K562 (cell line): Measurements from ENCODE around the gene ATP9A. TPM values are rescaled to one million over a fixed set of nuclear protein-coding genes. Genes with fewer than 3 reads are reported as not detected.

Source experiments
- ATAC-seq: fragments of 200-7000 bp; cut with Tn5 transposase; 3 replicates; pipeline ENCODE4 v1.9.1; 2020; ENCODE audit warnings: moderate library complexity
- BruUV-seq: library from RNA; stranded (reverse); fragments of 400-500 nt; replicated peaks from 2 replicates; lab custom pipeline; 2021; lab: Mats Ljungman, UMichigan
- CTCF ChIA-PET: fragments of 300-600 bp; formaldehyde crosslinking; extraction: SDS; loops from one replicate; lab custom pipeline; 2021; ENCODE audit warnings: low intra/inter-chr PET ratio; lab: Yijun Ruan, JAX
- POLR2A ChIA-PET: fragments of 300-600, 350-650 bp; sonication (Branson Sonifier 250); formaldehyde crosslinking; extraction: SDS; loops from one replicate; lab custom pipeline; 2021; ENCODE audit warnings: antibody characterized with exemption, inconsistent platforms; lab: Yijun Ruan, JAX
- DNase-seq, 4 experiments: peaks; one replicate each; pipeline versions ENCODE4 v3.0.0 to v3.0.0-alpha.2; 2011 to 2018; ENCODE audit warnings: low spot score in 3 of 4, mixed read lengths in 3 of 4; ENCODE audit errors: extremely low read depth in 1 of 4
- FAIRE-seq: peaks from 2 replicates; lab custom pipeline; 2011; peaks lifted over from hg19 to GRCh38; lab: Jason Lieb, UNC
- H2AFZ ChIP-seq: 2 replicates; pipeline ENCODE4 v1.6.0; 2011; ENCODE audit warnings: low read depth, low read length, control low read depth, inconsistent platforms
- H3K27ac ChIP-seq: fragments of 200-600 bp; 3 replicates; pipeline ENCODE4 v1.8.0; 2011; ENCODE audit warnings: low read depth, mild to moderate bottlenecking, control low read depth, inconsistent platforms, low read length, moderate library complexity, mixed read lengths; ENCODE audit errors: extremely low read depth
- H3K27me3 ChIP-seq, 2 experiments: fragments of 300-600 bp in 1 of 2; 2 replicates in 1 of 2; 3 replicates in 1 of 2; pipeline versions ENCODE4 v1.6.0 to v1.8.0; 2011; ENCODE audit warnings: inconsistent platforms in 2 of 2, low read length in 2 of 2, mild to moderate bottlenecking in 1 of 2, mixed read lengths in 1 of 2, moderate library complexity in 1 of 2; ENCODE audit not compliant: control insufficient read depth in 2 of 2, insufficient read depth in 2 of 2
- H3K36me3 ChIP-seq: fragments of 300-600 bp; 3 replicates; pipeline ENCODE4 v1.8.0; 2011; ENCODE audit warnings: mild to moderate bottlenecking, low read length, inconsistent platforms; ENCODE audit not compliant: control insufficient read depth, insufficient read depth
- H3K4me1 ChIP-seq, 2 experiments: fragments of 200-600 bp in 1 of 2; replicated peaks in 1 of 2; 2 replicates in 1 of 2; 3 replicates in 1 of 2; pipeline versions ENCODE4 v1.5.1 to v1.8.0; 2011; ENCODE audit warnings: inconsistent platforms in 2 of 2, low read length in 2 of 2, mild to moderate bottlenecking in 1 of 2, mixed read lengths in 1 of 2, moderate library complexity in 1 of 2; ENCODE audit not compliant: control insufficient read depth in 2 of 2, insufficient read depth in 2 of 2
- H3K4me2 ChIP-seq: 2 replicates; pipeline ENCODE4 v1.6.1; 2011; ENCODE audit warnings: low read length, control low read depth, inconsistent platforms, mixed read lengths; ENCODE audit not compliant: insufficient read depth
- H3K4me3 ChIP-seq: fragments of 200-600 bp; sonication (generic), shearing (Covaris generic); 2 replicates; pipeline ENCODE4 v1.5.1; 2016; ENCODE audit warnings: control low read depth, inconsistent platforms
- H3K79me2 ChIP-seq: fragments of 200-600 bp; 3 replicates; pipeline ENCODE4 v1.8.0; 2011; ENCODE audit warnings: low read length, inconsistent platforms; ENCODE audit not compliant: control insufficient read depth, insufficient read depth
- H3K9ac ChIP-seq, 2 experiments: 2 replicates each; pipeline versions ENCODE4 v1.6.0 to v1.6.1; 2011; ENCODE audit warnings: low read depth in 2 of 2, low read length in 2 of 2, control low read depth in 1 of 2, inconsistent platforms in 1 of 2, mild to moderate bottlenecking in 1 of 2, mixed read lengths in 1 of 2; ENCODE audit not compliant: insufficient read depth in 1 of 2
- H3K9me1 ChIP-seq: one replicate; pipeline ENCODE4 v1.6.0; 2011; ENCODE audit warnings: inconsistent platforms, mild to moderate bottlenecking, low read length, moderate library complexity; ENCODE audit not compliant: control insufficient read depth, insufficient read depth
- H3K9me3 ChIP-seq: replicated peaks from 2 replicates; pipeline ENCODE4 v1.5.1; 2011; ENCODE audit warnings: low read depth, low read length, inconsistent platforms; ENCODE audit not compliant: control insufficient read depth, insufficient read depth
- H4K20me1 ChIP-seq: replicated peaks from 2 replicates; pipeline ENCODE4 v1.6.1; 2011; ENCODE audit warnings: low read length, inconsistent platforms, mixed read lengths; ENCODE audit not compliant: control insufficient read depth, insufficient read depth
- E2F4 ChIP-seq: sonication (generic); formaldehyde crosslinking; IDR thresholded peaks from 2 replicates; pipeline ENCODE4 v1.8.0; 2022; ENCODE audit warnings: mild to moderate bottlenecking, low read depth, missing genetic modification reagents
- GATA2 ChIP-seq: sonication (generic); formaldehyde crosslinking; IDR thresholded peaks from 2 replicates; pipeline ENCODE4 v1.4.0; 2020; ENCODE audit warnings: mild to moderate bottlenecking, missing genetic modification reagents
- KDM2B ChIP-seq: fragments of 250-450 bp; sonication (Bioruptor Pico); IDR thresholded peaks from 2 replicates; pipeline ENCODE4 v1.8.0; 2021; ENCODE audit warnings: mild to moderate bottlenecking, moderate library complexity
- NR2C1 ChIP-seq, 2 experiments: fragments of 450-650 bp; IDR thresholded peaks; 2 replicates each; pipeline ENCODE4 v1.6.1; 2017; ENCODE audit warnings: mild to moderate bottlenecking in 2 of 2, antibody characterized with exemption in 1 of 2, inconsistent platforms in 1 of 2, missing compliant biosample characterization in 1 of 2, missing genetic modification characterization in 1 of 2
- NR2C2 ChIP-seq, 2 experiments: fragments of 200-800 bp in 1 of 2; sonication (Bioruptor generic) in 1 of 2; sonication (generic) in 1 of 2; formaldehyde crosslinking in 1 of 2; IDR thresholded peaks; 2 replicates each; pipeline versions ENCODE4 v1.6.1 to v1.8.0; 2016 to 2022; ENCODE audit warnings: mild to moderate bottlenecking in 1 of 2, missing compliant biosample characterization in 1 of 2, missing genetic modification characterization in 1 of 2, missing genetic modification reagents in 1 of 2
- PHF20 ChIP-seq: fragments of 450-650 bp; IDR thresholded peaks from 2 replicates; pipeline ENCODE4 v1.6.1; 2018; ENCODE audit not compliant: partially characterized antibody
- RBM14 ChIP-seq: fragments of 200-400 bp; formaldehyde crosslinking; IDR thresholded peaks from 2 replicates; pipeline ENCODE4 v1.6.1; 2018; ENCODE audit warnings: low read depth, mild to moderate bottlenecking, low read length, moderate library complexity, borderline replicate concordance; ENCODE audit not compliant: insufficient read depth
- ZNF217 ChIP-seq: sonication (generic); formaldehyde crosslinking; IDR thresholded peaks from 2 replicates; pipeline ENCODE4 v1.8.0; 2022; ENCODE audit warnings: mild to moderate bottlenecking, missing genetic modification reagents
- WGBS: fragments of 100-300 bp; shearing (Covaris generic); methylation state at CpG from one replicate; pipeline ENCODE4 v1.1.6; 2016; ENCODE audit warnings: low coverage, mixed read lengths; ENCODE audit not compliant: insufficient coverage; ENCODE audit errors: missing lambda C conversion rate; 5-methylcytosine and 5-hydroxymethylcytosine counted together
- in situ Hi-C: fragments of 300-500 bp; cut with MboI; formaldehyde crosslinking; loops from 4 replicates; pipeline ENCODE4 v1.15.0; 2018; ENCODE audit warnings: inconsistent platforms, mixed read lengths
- intact Hi-C: fragments of 100-400 bp; cut with micrococcal nuclease; formaldehyde crosslinking; loops from 2 replicates; pipeline ENCODE4 v1.14.2; 2022
- polyA plus RNA-seq, 8 experiments: library from polyadenylated mRNA; depleted of rRNA in 4 of 8; stranded (reverse) in 5 of 8; unstranded in 3 of 8; fragments of >200 nt; fragmentation: Nextera tagmentation in 2 of 8; fragmentation: Illumina TruSeq in 1 of 8; extraction: Ambion mirVana in 2 of 8; extraction: Trizol in 1 of 8; gene quantifications; 2 replicates each; pipeline versions ENCODE4 v1.2.1 to v1.2.3, GENCODE V29; 2011 to 2014; ENCODE audit warnings: inconsistent platforms in 1 of 8, missing spikeins in 1 of 8
- total RNA-seq, 7 experiments: library from RNA; depleted of rRNA in 6 of 7; stranded (reverse); fragments of >200 nt in 6 of 7; fragmentation: Illumina TruSeq in 2 of 7; extraction: Trizol in 2 of 7; gene quantifications; 2 replicates each; pipeline versions ENCODE4 v1.2.1 to v1.2.3, GENCODE V29; 2011 to 2021; ENCODE audit warnings: low replicate concordance in 1 of 7

The ATP9A gene
- total and polyA plus RNA-seq, 9 of the 15 experiments (the other 6 are each of a cell fraction or from before 2014, with no cell fraction given) = 0.18 to 0.62 (median 0.29) TPM

- intact Hi-C loops = no loop called here
- 0 out of 5 replicates have a peak, but pooled peaks cover 0 to 4% of the 10 kb centered on the region in 2 experiments for H3K4me1 ChIP-seq
Observed at GRCh38 chr20:51659491-51660050, 108.6 kb downstream of the ATP9A start.

More at GRCh38 chr20:51659491-51660050, 108.6 kb downstream of the ATP9A start:
- no peaks in the 10 kb centered on the region for H3K36me3 ChIP-seq
- ChIA-PET CTCF (interaction anchor here (0.6 kb wide), 1 partner anchor 463 kb away, joined by 3 read pairs; no protein-coding TSS in a partner anchor), POLR2A (no interaction called here)
- H3K4me3 ChIP-seq = no peak overlapping the region
- no peak overlapping the region for H2AFZ ChIP-seq
- peaks cover 18 to 31% of the 10 kb centered on the region in 2 experiments; a peak in 4 of 5 replicates for H3K27me3 ChIP-seq
- TF ChIP-seq NR2C1 (IDR thresholded peaks at IDR 0.05) (peak; percentile 37; the same call in 1 of the 2 replicates), NR2C1 (tag; IDR thresholded peaks at IDR 0.05) (peak; percentile 48; the same call in 1 of the 2 replicates), PHF20 (no peak), E2F4 (CRISPR knock-in tag) (no peak), RBM14 (no peak), ZNF217 (CRISPR knock-in tag) (no peak), KDM2B (CRISPR knock-in tag) (no peak), GATA2 (CRISPR knock-in tag) (no peak), NR2C2 (CRISPR knock-in tag; IDR thresholded peaks at IDR 0.05) (no peak), NR2C2 (tag; IDR thresholded peaks at IDR 0.05) (peak; percentile 42)
- DNase-seq (no peak), ATAC-seq (no peak), FAIRE-seq (no peak)
- H3K9me3 ChIP-seq = no peaks in the 10 kb centered on the region
- H3K27ac ChIP-seq = no peak overlapping the region
- BruUV-seq = no TSS peak
- H3K4me2 ChIP-seq = no peak overlapping the region
- no peaks in the 10 kb centered on the region for H4K20me1 ChIP-seq
- H3K9ac ChIP-seq = no peak overlapping the region
- no peaks in the 10 kb centered on the region for H3K9me1 ChIP-seq
- 6% methylated on average over 8 of the region's 8 CpGs for WGBS
- in situ Hi-C loops = no loop called here
- no peaks in the 10 kb centered on the region for H3K79me2 ChIP-seq
